Spleen (tissue), 11 donors: ENCODE data around the gene SNX9. TPM values are rescaled to one million over a fixed set of nuclear protein-coding genes. Genes with fewer than 3 reads are reported as not detected.

Source experiments
- DNase-seq: peaks from one replicate; pipeline ENCODE4 v3.0.0-alpha.2; 2020
- H3K27ac ChIP-seq, 8 donors: fragments of 200-600 bp; sonication (generic) in 7 of 8; 1 replicate in 4 of 8; 2 replicates in 4 of 8; pipeline versions ENCODE4 v1.5.0 to v1.8.0; 2016 to 2021; ENCODE audit warnings: inconsistent platforms in 4 of 8, mild to moderate bottlenecking in 4 of 8, moderate library complexity in 1 of 8
- H3K27me3 ChIP-seq, 7 donors: fragments of 200-600 bp; sonication (generic) in 6 of 7; replicated peaks in 1 of 7; 1 replicate in 4 of 7; 2 replicates in 3 of 7; pipeline versions ENCODE4 v1.5.0 to v1.8.0; 2016 to 2021; ENCODE audit warnings: inconsistent platforms in 3 of 7, mild to moderate bottlenecking in 1 of 7
- H3K36me3 ChIP-seq, 6 donors: fragments of 200-600 bp; sonication (generic) in 5 of 6; 1 replicate in 4 of 6; 2 replicates in 2 of 6; pipeline versions ENCODE4 v1.5.0 to v1.8.0; 2016 to 2021; ENCODE audit warnings: inconsistent platforms in 2 of 6
- H3K4me1 ChIP-seq, 6 donors: fragments of 200-600 bp; sonication (generic) in 5 of 6; 1 replicate in 3 of 6; 2 replicates in 3 of 6; pipeline versions ENCODE4 v1.5.0 to v1.8.0; 2016 to 2021; ENCODE audit warnings: inconsistent platforms in 3 of 6
- H3K4me3 ChIP-seq, 8 donors: fragments of 200-600 bp; sonication (generic) in 7 of 8; 1 replicate in 4 of 8; 2 replicates in 4 of 8; pipeline versions ENCODE4 v1.5.0 to v1.8.0; 2016 to 2021; ENCODE audit warnings: inconsistent platforms in 4 of 8, mild to moderate bottlenecking in 4 of 8, moderate library complexity in 2 of 8
- H3K9me3 ChIP-seq, 8 donors: fragments of 200-600 bp; sonication (generic) in 7 of 8; 1 replicate in 4 of 8; 2 replicates in 4 of 8; pipeline versions ENCODE4 v1.5.0 to v1.8.0; 2016 to 2021; ENCODE audit warnings: inconsistent platforms in 4 of 8
- POLR2A ChIP-seq, 3 donors: fragments of 450-650 bp; IDR thresholded peaks; one replicate each; pipeline ENCODE4 v1.5.1; 2017; ENCODE audit warnings: antibody characterized with exemption in 3 of 3, mild to moderate bottlenecking in 1 of 3
- POLR2AphosphoS5 ChIP-seq, 3 donors: sonication (generic); formaldehyde crosslinking; IDR thresholded peaks; one replicate each; pipeline ENCODE4 v1.5.1; 2017; ENCODE audit warnings: antibody characterized with exemption in 3 of 3
- WGBS, 5 donors: extraction: QIAGEN DNeasy Blood & Tissue Kit in 3 of 5; methylation state at CpG; one replicate each; pipeline versions ENCODE4 v1.1.5 to v1.1.7; 2013 to 2018; 5-methylcytosine and 5-hydroxymethylcytosine counted together
- intact Hi-C: fragments of 100-400 bp; cut with DNase I; formaldehyde crosslinking; loops from one replicate; pipeline ENCODE4 v1.15.0; 2023; ENCODE audit warnings: low total_unique reads
- polyA plus RNA-seq, 3 donors: library from polyadenylated mRNA; stranded (reverse); fragments of 200-250 nt; gene quantifications; one replicate each; pipeline ENCODE4 v1.2.1, GENCODE V29; 2013
- total RNA-seq, 7 donors: library from RNA; depleted of rRNA in 3 of 7; stranded (reverse); fragments of >200 nt in 3 of 7; fragmentation: NEBNext Ultra II Directional in 4 of 7; extraction: Animal tissue kit (Norgen Biotek cat#: 25700) in 4 of 7; gene quantifications; one replicate each; pipeline versions ENCODE4 v1.1.0 to v1.2.1, GENCODE V29; 2016 to 2021
- TF ChIP-seq, protein P1 (sequence below), 11 experiments: fragments of 200-600 bp in 7 of 11; fragments of 450-650 bp in 4 of 11; sonication (generic) in 4 of 11; IDR thresholded peaks in 8 of 11; conservative IDR thresholded peaks in 3 of 11; 1 replicate in 7 of 11; 2 replicates in 4 of 11; pipeline versions ENCODE4 v1.4.0 to v1.8.0; 2016 to 2021; ENCODE audit warnings: antibody characterized with exemption in 11 of 11, inconsistent platforms in 4 of 11, mild to moderate bottlenecking in 1 of 11
- donor health status: healthy with polysubstance abuse.
- donor health status: DM: no; HTN: no; CAD: no; lungs with moderate emphysema.
- donor health status: DM: no; HTN: no; CAD: no.
- donor health status: Bipolar disorder and iron deficiency.
- donor health status: healthy.
- donor health status: DM: no; HTN: no; CAD: no.
- donor health status: DM: yes; HTN: yes; CAD: no.

Gene SNX9
- total and polyA plus RNA-seq, 10 donors: 18.9 to 42.5 (median 31.8) TPM

DNA sequence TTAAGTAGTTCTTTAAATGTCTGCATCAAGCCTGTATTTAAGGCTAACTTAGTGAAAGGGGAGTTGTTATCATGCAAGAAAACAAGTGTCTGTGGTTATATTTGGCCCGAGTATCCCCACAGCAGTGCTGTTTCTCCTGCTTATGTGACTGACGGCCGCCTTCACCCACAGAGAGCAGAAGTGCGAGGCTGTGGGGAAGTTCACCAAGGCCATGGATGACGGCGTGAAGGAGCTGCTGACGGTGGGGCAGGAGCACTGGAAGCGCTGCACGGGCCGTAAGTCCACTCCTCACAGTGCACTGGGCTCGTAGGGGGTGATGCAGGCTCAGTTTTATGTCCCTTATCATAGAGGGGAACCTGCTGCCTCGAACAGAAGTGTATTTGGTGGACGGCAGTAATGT lies 105.4 kb downstream of the SNX9 start:
- Histone ChIP-seq H3K36me3 (peaks cover 0 to 100% (median 61%) of the 10 kb centered on the region in 6 donors), H3K4me3 (no peak overlapping the region), H3K9me3 (no peaks in the 10 kb centered on the region), H3K4me1 (peaks cover 0 to 9% (median 1%) of the 10 kb centered on the region in 6 donors), H3K27me3 (no peaks in the 10 kb centered on the region), H3K27ac (peak overlapping the region in 1 of 8 donors; percentile 1)
- DNase-seq: peak; percentile 81
- TF ChIP-seq POLR2AphosphoS5 (IDR thresholded peaks at IDR 0.05) (peak; percentile 59 to 71 (median 62)), POLR2A (IDR thresholded peaks at IDR 0.05) (no peak)
- TF ChIP-seq, protein P1, sequence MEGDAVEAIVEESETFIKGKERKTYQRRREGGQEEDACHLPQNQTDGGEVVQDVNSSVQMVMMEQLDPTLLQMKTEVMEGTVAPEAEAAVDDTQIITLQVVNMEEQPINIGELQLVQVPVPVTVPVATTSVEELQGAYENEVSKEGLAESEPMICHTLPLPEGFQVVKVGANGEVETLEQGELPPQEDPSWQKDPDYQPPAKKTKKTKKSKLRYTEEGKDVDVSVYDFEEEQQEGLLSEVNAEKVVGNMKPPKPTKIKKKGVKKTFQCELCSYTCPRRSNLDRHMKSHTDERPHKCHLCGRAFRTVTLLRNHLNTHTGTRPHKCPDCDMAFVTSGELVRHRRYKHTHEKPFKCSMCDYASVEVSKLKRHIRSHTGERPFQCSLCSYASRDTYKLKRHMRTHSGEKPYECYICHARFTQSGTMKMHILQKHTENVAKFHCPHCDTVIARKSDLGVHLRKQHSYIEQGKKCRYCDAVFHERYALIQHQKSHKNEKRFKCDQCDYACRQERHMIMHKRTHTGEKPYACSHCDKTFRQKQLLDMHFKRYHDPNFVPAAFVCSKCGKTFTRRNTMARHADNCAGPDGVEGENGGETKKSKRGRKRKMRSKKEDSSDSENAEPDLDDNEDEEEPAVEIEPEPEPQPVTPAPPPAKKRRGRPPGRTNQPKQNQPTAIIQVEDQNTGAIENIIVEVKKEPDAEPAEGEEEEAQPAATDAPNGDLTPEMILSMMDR (IDR thresholded peaks at IDR 0.05 in 8 of 11, conservative IDR thresholded peaks at IDR 0.05 in 3 of 11): no peak
- WGBS, 5 donors: 40 to 56% (median 51%) methylated on average over 13 of the region's 13 CpGs
- intact Hi-C loops: no loop called here

DNA sequence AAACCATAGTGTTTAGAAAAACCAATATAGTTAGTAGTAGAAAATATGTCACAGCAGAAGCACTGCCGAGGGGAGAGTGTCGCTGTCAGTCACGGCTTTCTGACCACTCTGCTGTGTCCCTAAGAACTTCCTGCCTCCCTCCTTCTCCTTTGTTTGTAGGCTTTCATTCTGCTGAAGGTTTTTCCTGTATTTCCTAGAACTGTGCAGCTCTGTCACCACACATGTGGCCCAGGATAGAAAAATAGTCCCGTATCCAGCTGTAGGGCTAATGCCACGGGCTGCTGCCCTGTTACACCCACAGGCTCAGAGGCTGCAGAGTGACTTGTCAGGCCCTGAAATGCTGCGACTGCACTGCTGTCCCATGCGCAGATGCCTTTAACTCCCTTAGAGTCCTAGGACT lies 106.0 kb downstream of the SNX9 start:
- Histone ChIP-seq H3K4me3 (no peak overlapping the region), H3K27me3 (no peaks in the 10 kb centered on the region), H3K27ac (peak overlapping the region in 1 of 8 donors; percentile 12), H3K36me3 (peaks cover 0 to 100% (median 61%) of the 10 kb centered on the region in 6 donors), H3K4me1 (peaks cover 0 to 9% (median 1%) of the 10 kb centered on the region in 6 donors), H3K9me3 (no peaks in the 10 kb centered on the region)
- intact Hi-C loops: no loop called here
- TF ChIP-seq POLR2A (IDR thresholded peaks at IDR 0.05): no peak
- TF ChIP-seq, protein P1 (IDR thresholded peaks at IDR 0.05 in 8 of 11, conservative IDR thresholded peaks at IDR 0.05 in 3 of 11): no peak
- TF ChIP-seq POLR2AphosphoS5 (IDR thresholded peaks at IDR 0.05): no peak
- no peak for DNase-seq
- WGBS, 5 donors: 68 to 88% (median 74%) methylated on average over 7 of the region's 7 CpGs

DNA sequence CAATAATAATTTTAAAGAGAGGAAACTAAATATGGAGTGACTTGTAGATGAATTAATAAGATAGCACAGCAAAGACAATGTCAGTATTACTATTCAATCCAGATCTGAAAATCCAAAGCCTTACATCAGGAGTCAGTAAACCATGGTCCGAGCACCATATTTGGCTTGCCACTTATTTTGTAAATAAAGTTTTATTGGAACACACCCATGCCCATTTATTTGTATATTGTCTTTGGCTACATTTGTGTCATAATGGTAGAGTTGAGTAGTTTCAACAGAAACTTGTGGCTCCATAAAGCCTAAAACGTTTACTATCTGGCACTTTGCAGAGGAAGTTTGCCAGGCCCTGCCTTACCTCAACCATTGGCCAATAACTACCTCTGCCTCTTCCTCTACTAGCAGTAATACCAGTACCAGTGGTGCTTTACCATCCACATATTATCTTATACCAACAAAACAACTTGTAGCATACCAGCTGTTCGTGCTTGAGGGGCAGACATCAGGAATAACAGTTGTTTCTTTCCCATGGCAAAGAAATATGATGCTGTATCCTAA lies 106.8 kb downstream of the SNX9 start:
- no peaks in the 10 kb centered on the region for H3K9me3 ChIP-seq
- WGBS, 5 donors: 75 to 87% (median 83%) methylated on average over 3 of the region's 3 CpGs
- H3K36me3 ChIP-seq: peaks cover 2 to 100% (median 59%) of the 10 kb centered on the region in 6 donors
- TF ChIP-seq, protein P1 (IDR thresholded peaks at IDR 0.05 in 8 of 11, conservative IDR thresholded peaks at IDR 0.05 in 3 of 11): no peak
- no peak for TF ChIP-seq POLR2A (IDR thresholded peaks at IDR 0.05)
- TF ChIP-seq POLR2AphosphoS5 (IDR thresholded peaks at IDR 0.05): no peak
- DNase-seq: no peak
- H3K27me3 ChIP-seq: no peaks in the 10 kb centered on the region
- H3K4me1 ChIP-seq: peaks cover 0 to 9% (median 1%) of the 10 kb centered on the region in 6 donors
- H3K4me3 ChIP-seq: no peak overlapping the region
- H3K27ac ChIP-seq: no peak overlapping the region
- intact Hi-C loops: no loop called here

DNA sequence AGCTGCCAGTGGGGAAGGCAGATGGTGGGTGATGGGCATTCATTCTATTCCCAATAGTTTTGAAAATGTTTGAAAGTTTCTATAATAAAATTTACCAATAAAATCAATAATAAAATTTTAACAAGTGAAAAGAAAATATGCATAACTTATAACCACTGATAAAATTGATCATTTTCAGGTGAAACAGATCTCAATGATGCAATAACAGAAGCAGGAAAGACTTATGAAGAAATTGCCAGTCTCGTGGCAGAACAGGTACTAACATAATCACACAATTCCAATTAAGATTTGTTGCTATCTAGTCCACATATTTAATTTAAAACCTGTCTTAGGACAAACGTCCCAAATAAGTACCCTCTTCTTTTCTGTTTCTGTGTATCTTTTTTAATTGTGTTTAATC lies 112.7 kb downstream of the SNX9 start:
- Histone ChIP-seq H3K27me3 (no peaks in the 10 kb centered on the region), H3K27ac (no peak overlapping the region), H3K36me3 (peaks cover 3 to 100% (median 77%) of the 10 kb centered on the region in 6 donors), H3K4me3 (no peak overlapping the region), H3K4me1 (no peaks in the 10 kb centered on the region), H3K9me3 (no peaks in the 10 kb centered on the region)
- no peak for DNase-seq
- WGBS, 5 donors: 54 to 80% (median 64%) methylated on average over 2 of the region's 2 CpGs
- intact Hi-C loops: no loop called here
- TF ChIP-seq, protein P1 (IDR thresholded peaks at IDR 0.05 in 8 of 11, conservative IDR thresholded peaks at IDR 0.05 in 3 of 11): no peak
- no peak for TF ChIP-seq POLR2AphosphoS5 (IDR thresholded peaks at IDR 0.05)
- no peak for TF ChIP-seq POLR2A (IDR thresholded peaks at IDR 0.05)
